ENCODE results near the gene P2RX1.

The P2RX1 gene

GRCh38 chr17:3954086-3954485, 37.8 kb upstream of the P2RX1 start:
- no peak overlapping the region for H4K91ac ChIP-seq (ENCODE audit: low read depth, low read length)
- H3K27me3 ChIP-seq (ENCODE audit: insufficient read depth, low read length): no peaks in the 10 kb centered on the region
- no peak overlapping the region for H2AK5ac ChIP-seq (ENCODE audit: low read length)
- no peaks in the 10 kb centered on the region for H3K79me2 ChIP-seq (ENCODE audit: control insufficient read depth, insufficient read depth, low read length, poor library complexity)
- H3K18ac ChIP-seq (ENCODE audit: low read length): no peak overlapping the region
- H3K9me3 ChIP-seq (ENCODE audit: insufficient read depth, low read depth, low read length): no peaks in the 10 kb centered on the region
- H3K4me1 ChIP-seq (ENCODE audit: control insufficient read depth in 1 of 2, insufficient read depth in 2 of 2, low read length in 2 of 2): no peaks in the 10 kb centered on the region
- H4K8ac ChIP-seq (ENCODE audit: low read depth, low read length): no peak overlapping the region
- H2BK5ac ChIP-seq (ENCODE audit: low read depth, low read length, poor library complexity): no peak overlapping the region
- H2AFZ ChIP-seq (ENCODE audit: insufficient read depth, low read length, poor library complexity): no peak overlapping the region
- no peak overlapping the region for H3K27ac ChIP-seq (ENCODE audit: low read depth, low read length)
- no peak overlapping the region for H3K4me3 ChIP-seq (ENCODE audit: low read depth, low read length)
- no peaks in the 10 kb centered on the region for H3K79me1 ChIP-seq (ENCODE audit: low read length)
- no peak overlapping the region for H2BK120ac ChIP-seq (ENCODE audit: insufficient read depth, low read length, poor library complexity)
- no peak overlapping the region for H3K23ac ChIP-seq (ENCODE audit: low read length)
- no peak overlapping the region for H3K4ac ChIP-seq (ENCODE audit: low read depth, low read length)
- no CpG with 5 or more reads among the region's 10 CpGs for WGBS (ENCODE audit: extremely low coverage, insufficient coverage, insufficient read length)
- H4K12ac ChIP-seq (ENCODE audit: low read depth, low read length): no peak overlapping the region
- no peak overlapping the region for H3K4me2 ChIP-seq (ENCODE audit: low read length)
- no peaks in the 10 kb centered on the region for H3K36me3 ChIP-seq (ENCODE audit: control insufficient read depth in 1 of 2, insufficient read depth in 2 of 2, low read length in 2 of 2)
- no peak for DNase-seq
- H3K9ac ChIP-seq (ENCODE audit: low read length): no peak overlapping the region
- H2BK12ac ChIP-seq (ENCODE audit: low read length): no peak overlapping the region
- H3K14ac ChIP-seq (ENCODE audit: low read length): no peak overlapping the region

- H4K12ac ChIP-seq (ENCODE audit: low read depth, low read length): no peak overlapping the region
- no peak overlapping the region for H2AK5ac ChIP-seq (ENCODE audit: low read length)
- H3K36me3 ChIP-seq (ENCODE audit: control insufficient read depth in 1 of 2, insufficient read depth in 2 of 2, low read length in 2 of 2): no peaks in the 10 kb centered on the region
- no peak overlapping the region for H3K23ac ChIP-seq (ENCODE audit: low read length)
- no peak overlapping the region for H4K8ac ChIP-seq (ENCODE audit: low read depth, low read length)
- H3K4me2 ChIP-seq (ENCODE audit: low read length): no peak overlapping the region
- H2AFZ ChIP-seq (ENCODE audit: insufficient read depth, low read length, poor library complexity): no peak overlapping the region
- no peak overlapping the region for H4K91ac ChIP-seq (ENCODE audit: low read depth, low read length)
- H2BK12ac ChIP-seq (ENCODE audit: low read length): no peak overlapping the region
- no peak overlapping the region for H3K4me3 ChIP-seq (ENCODE audit: low read depth, low read length)
- no peaks in the 10 kb centered on the region for H3K4me1 ChIP-seq (ENCODE audit: control insufficient read depth in 1 of 2, insufficient read depth in 2 of 2, low read length in 2 of 2)
- no peaks in the 10 kb centered on the region for H3K9me3 ChIP-seq (ENCODE audit: insufficient read depth, low read depth, low read length)
- no peaks in the 10 kb centered on the region for H3K79me2 ChIP-seq (ENCODE audit: control insufficient read depth, insufficient read depth, low read length, poor library complexity)
- H3K27ac ChIP-seq (ENCODE audit: low read depth, low read length): no peak overlapping the region
- no peak overlapping the region for H3K14ac ChIP-seq (ENCODE audit: low read length)
- H3K79me1 ChIP-seq (ENCODE audit: low read length): no peaks in the 10 kb centered on the region
- H3K27me3 ChIP-seq (ENCODE audit: insufficient read depth, low read length): no peaks in the 10 kb centered on the region
- DNase-seq: no peak
- H3K9ac ChIP-seq (ENCODE audit: low read length): no peak overlapping the region
- no peak overlapping the region for H2BK120ac ChIP-seq (ENCODE audit: insufficient read depth, low read length, poor library complexity)
- H3K4ac ChIP-seq (ENCODE audit: low read depth, low read length): no peak overlapping the region
- no CpG with 5 or more reads among the region's 14 CpGs for WGBS (ENCODE audit: extremely low coverage, insufficient coverage, insufficient read length)
- no peak overlapping the region for H2BK5ac ChIP-seq (ENCODE audit: low read depth, low read length, poor library complexity)
- H3K18ac ChIP-seq (ENCODE audit: low read length): no peak overlapping the region
These were observed 37.3 kb upstream of the P2RX1 start for GRCh38 chr17:3953542-3953941.

GRCh38 chr17:3952186-3952585, 35.9 kb upstream of the P2RX1 start:
- DNase-seq: no peak
- Histone ChIP-seq H2BK120ac (ENCODE audit: insufficient read depth, low read length, poor library complexity) (no peak overlapping the region), H3K79me1 (ENCODE audit: low read length) (no peaks in the 10 kb centered on the region), H3K27me3 (ENCODE audit: insufficient read depth, low read length) (no peaks in the 10 kb centered on the region), H3K9ac (ENCODE audit: low read length) (no peak overlapping the region), H3K79me2 (ENCODE audit: control insufficient read depth, insufficient read depth, low read length, poor library complexity) (no peaks in the 10 kb centered on the region), H4K8ac (ENCODE audit: low read depth, low read length) (no peak overlapping the region), H3K4me1 (ENCODE audit: control insufficient read depth in 1 of 2, insufficient read depth in 2 of 2, low read length in 2 of 2) (no peaks in the 10 kb centered on the region), H2BK12ac (ENCODE audit: low read length) (no peak overlapping the region), H3K4me3 (ENCODE audit: low read depth, low read length) (no peak overlapping the region), H4K12ac (ENCODE audit: low read depth, low read length) (no peak overlapping the region), H3K23ac (ENCODE audit: low read length) (no peak overlapping the region), H2AFZ (ENCODE audit: insufficient read depth, low read length, poor library complexity) (no peak overlapping the region), H3K36me3 (ENCODE audit: control insufficient read depth in 1 of 2, insufficient read depth in 2 of 2, low read length in 2 of 2) (no peaks in the 10 kb centered on the region), H3K14ac (ENCODE audit: low read length) (no peak overlapping the region), H3K4me2 (ENCODE audit: low read length) (no peak overlapping the region), H4K91ac (ENCODE audit: low read depth, low read length) (no peak overlapping the region), H3K9me3 (ENCODE audit: insufficient read depth, low read depth, low read length) (no peaks in the 10 kb centered on the region), H3K27ac (ENCODE audit: low read depth, low read length) (no peak overlapping the region), H2AK5ac (ENCODE audit: low read length) (no peak overlapping the region), H3K4ac (ENCODE audit: low read depth, low read length) (no peak overlapping the region), H3K18ac (ENCODE audit: low read length) (no peak overlapping the region), H2BK5ac (ENCODE audit: low read depth, low read length, poor library complexity) (no peak overlapping the region)
- no CpG with 5 or more reads among the region's 14 CpGs for WGBS (ENCODE audit: extremely low coverage, insufficient coverage, insufficient read length)

- H2BK120ac ChIP-seq (ENCODE audit: insufficient read depth, low read length, poor library complexity): no peak overlapping the region
- no CpG with 5 or more reads among the region's 16 CpGs for WGBS (ENCODE audit: extremely low coverage, insufficient coverage, insufficient read length)
These were observed 35.2 kb upstream of the P2RX1 start for GRCh38 chr17:3951420-3951819.

More at GRCh38 chr17:3951420-3951819, 35.2 kb upstream of the P2RX1 start:
- Histone ChIP-seq H3K9ac (ENCODE audit: low read length) (no peak overlapping the region), H3K36me3 (ENCODE audit: control insufficient read depth in 1 of 2, insufficient read depth in 2 of 2, low read length in 2 of 2) (no peaks in the 10 kb centered on the region), H2BK12ac (ENCODE audit: low read length) (no peak overlapping the region), H4K91ac (ENCODE audit: low read depth, low read length) (no peak overlapping the region), H3K4me3 (ENCODE audit: low read depth, low read length) (no peak overlapping the region), H3K9me3 (ENCODE audit: insufficient read depth, low read depth, low read length) (no peaks in the 10 kb centered on the region), H2AFZ (ENCODE audit: insufficient read depth, low read length, poor library complexity) (no peak overlapping the region), H3K27me3 (ENCODE audit: insufficient read depth, low read length) (no peaks in the 10 kb centered on the region), H3K4me1 (ENCODE audit: control insufficient read depth in 1 of 2, insufficient read depth in 2 of 2, low read length in 2 of 2) (no peaks in the 10 kb centered on the region), H3K4ac (ENCODE audit: low read depth, low read length) (no peak overlapping the region), H3K18ac (ENCODE audit: low read length) (no peak overlapping the region), H3K27ac (ENCODE audit: low read depth, low read length) (no peak overlapping the region), H4K12ac (ENCODE audit: low read depth, low read length) (no peak overlapping the region), H3K4me2 (ENCODE audit: low read length) (no peak overlapping the region), H4K8ac (ENCODE audit: low read depth, low read length) (no peak overlapping the region), H3K79me1 (ENCODE audit: low read length) (no peaks in the 10 kb centered on the region), H3K23ac (ENCODE audit: low read length) (no peak overlapping the region), H3K14ac (ENCODE audit: low read length) (no peak overlapping the region), H3K79me2 (ENCODE audit: control insufficient read depth, insufficient read depth, low read length, poor library complexity) (no peaks in the 10 kb centered on the region), H2AK5ac (ENCODE audit: low read length) (no peak overlapping the region), H2BK5ac (ENCODE audit: low read depth, low read length, poor library complexity) (no peak overlapping the region)
- DNase-seq: no peak

All from trophoblast cell (in vitro differentiated cells and primary cell).